Stimulated activated CD8-positive, alpha-beta memory T cell treated with anti-CD3 and anti-CD28 coated beads, Interleukin-7, amount 100 ng/mL, for 1 hour (primary cell): ENCODE measurements around the gene GRM7.

Experiments
- DNase-seq, 2 donors: peaks; one replicate each; pipeline ENCODE4 v3.0.0-alpha.2; 2020; ENCODE audit warnings: low read depth in 2 of 2

Gene GRM7

GRCh38 chr3:7581831-7582230 is 720.9 kb downstream of the GRM7 start:
- DNase-seq = no peak

- DNase-seq = no peak
These were observed 724.1 kb downstream of the GRM7 start for GRCh38 chr3:7585052-7585451.

- DNase-seq = no peak
These were observed 727.3 kb downstream of the GRM7 start for GRCh38 chr3:7588236-7588635.

GRCh38 chr3:7589526-7589925 is 728.6 kb downstream of the GRM7 start:
- no peak for DNase-seq

GRCh38 chr3:7602297-7602696 is 741.4 kb downstream of the GRM7 start:
- no peak for DNase-seq

- DNase-seq = no peak
These were observed 746.2 kb downstream of the GRM7 start for GRCh38 chr3:7607083-7607482.

GRCh38 chr3:7607676-7608075 is 746.8 kb downstream of the GRM7 start:
- DNase-seq = no peak

- no peak for DNase-seq
These were observed 749.7 kb downstream of the GRM7 start for GRCh38 chr3:7610634-7611033.

GRCh38 chr3:7615043-7615442 is 754.1 kb downstream of the GRM7 start:
- no peak for DNase-seq

- no peak for DNase-seq
These were observed 757.7 kb downstream of the GRM7 start for GRCh38 chr3:7618606-7619005.

- no peak for DNase-seq
These were observed 759.5 kb downstream of the GRM7 start for GRCh38 chr3:7620401-7620800.

- no peak for DNase-seq
These were observed 760.2 kb downstream of the GRM7 start for GRCh38 chr3:7621046-7621630.

GRCh38 chr3:7621651-7622050 is 760.7 kb downstream of the GRM7 start:
- DNase-seq = no peak

- DNase-seq = no peak
These were observed 764.1 kb downstream of the GRM7 start for GRCh38 chr3:7625021-7625420.

- DNase-seq = no peak
These were observed 769.5 kb downstream of the GRM7 start for GRCh38 chr3:7630351-7630911.

GRCh38 chr3:7630925-7631324 is 770.0 kb downstream of the GRM7 start:
- no peak for DNase-seq

GRCh38 chr3:7632305-7632704 is 771.4 kb downstream of the GRM7 start:
- DNase-seq = no peak

- no peak for DNase-seq
These were observed 776.8 kb downstream of the GRM7 start for GRCh38 chr3:7637694-7638093.

GRCh38 chr3:7638103-7638502 is 777.2 kb downstream of the GRM7 start:
- no peak for DNase-seq

- DNase-seq = no peak
These were observed 779.9 kb downstream of the GRM7 start for GRCh38 chr3:7640787-7641186.

GRCh38 chr3:7646851-7647250 is 785.9 kb downstream of the GRM7 start:
- DNase-seq = no peak

GRCh38 chr3:7650466-7650865 is 789.6 kb downstream of the GRM7 start:
- DNase-seq = no peak

- DNase-seq = no peak
These were observed 790.4 kb downstream of the GRM7 start for GRCh38 chr3:7651274-7651673.
